HepG2 (cell line): Measurements from ENCODE around the gene MPP3. TPM values are rescaled to one million over a fixed set of nuclear protein-coding genes. Genes with fewer than 3 reads are reported as not detected.

Source experiments
- CBFB ChIP-seq: sonication (generic); formaldehyde crosslinking; IDR thresholded peaks from 2 replicates; pipeline ENCODE4 v1.4.0; 2020; ENCODE audit warnings: missing genetic modification reagents
- CENPX ChIP-seq: sonication (generic); formaldehyde crosslinking; IDR thresholded peaks from 2 replicates; pipeline ENCODE4 v1.9.0; 2021; ENCODE audit warnings: mild to moderate bottlenecking, missing genetic modification reagents, moderate library complexity
- FOSL1 ChIP-seq: sonication (generic); formaldehyde crosslinking; IDR thresholded peaks from 2 replicates; pipeline ENCODE4 v1.9.0; 2021; ENCODE audit warnings: missing genetic modification reagents, borderline replicate concordance
- FOXC1 ChIP-seq: sonication (generic); formaldehyde crosslinking; IDR thresholded peaks from 2 replicates; pipeline ENCODE4 v1.8.0; 2022; ENCODE audit warnings: mild to moderate bottlenecking, missing genetic modification reagents, borderline replicate concordance
- FOXM1 ChIP-seq: sonication (generic); formaldehyde crosslinking; IDR thresholded peaks from 2 replicates; pipeline ENCODE4 v1.5.0; 2020; ENCODE audit warnings: missing genetic modification reagents
- HNF1B ChIP-seq: sonication (generic); formaldehyde crosslinking; IDR thresholded peaks from 2 replicates; pipeline ENCODE4 v1.5.1; 2020; ENCODE audit warnings: mild to moderate bottlenecking, moderate library complexity, missing genetic modification reagents
- HNF4G ChIP-seq, 2 experiments: sonication (generic) in 1 of 2; formaldehyde crosslinking in 1 of 2; IDR thresholded peaks; 2 replicates each; pipeline versions ENCODE4 v1.4.0 to v1.6.1; 2011 to 2020; ENCODE audit warnings: borderline replicate concordance in 2 of 2, low read depth in 2 of 2, mild to moderate bottlenecking in 2 of 2, low read length in 1 of 2, missing genetic modification reagents in 1 of 2, moderate library complexity in 1 of 2
- NR2F2 ChIP-seq: IDR thresholded peaks from 2 replicates; pipeline ENCODE4 v1.6.1; 2012; ENCODE audit warnings: low read depth, inconsistent platforms, borderline replicate concordance
- PCBP1 ChIP-seq: fragments of 200-400 bp; formaldehyde crosslinking; IDR thresholded peaks from 2 replicates; pipeline ENCODE4 v1.6.1; 2017; ENCODE audit warnings: mild to moderate bottlenecking, low read depth, low read length, borderline replicate concordance
- RFX5 ChIP-seq: IDR thresholded peaks from 2 replicates; pipeline ENCODE4 v1.6.1; 2011; ENCODE audit warnings: low read depth, low read length, improper control_type of control experiment
- SMARCC2 ChIP-seq: fragments of 450-650 bp; IDR thresholded peaks from 2 replicates; pipeline ENCODE4 v1.6.1; 2017; ENCODE audit warnings: antibody characterized with exemption, mild to moderate bottlenecking
- ZMYM4 ChIP-seq: sonication (generic); formaldehyde crosslinking; IDR thresholded peaks from 2 replicates; pipeline ENCODE4 v1.8.1; 2023; ENCODE audit warnings: mild to moderate bottlenecking, missing genetic modification reagents
- ZNF619 ChIP-seq: sonication (generic); formaldehyde crosslinking; IDR thresholded peaks from 2 replicates; pipeline ENCODE4 v1.4.0; 2020; ENCODE audit warnings: mild to moderate bottlenecking, missing genetic modification reagents
- polyA plus RNA-seq, 8 experiments: library from polyadenylated mRNA; depleted of rRNA in 3 of 8; stranded (reverse) in 7 of 8; unstranded in 1 of 8; fragments of >200 nt; fragmentation: Illumina TruSeq in 4 of 8; extraction: Trizol in 4 of 8; gene quantifications; 2 replicates each; pipeline versions ENCODE4 v1.2.1 to v1.2.3, GENCODE V29; 2011 to 2016; ENCODE audit warnings: low read depth in 4 of 8, missing spikeins in 1 of 8, mixed read lengths in 1 of 8; ENCODE audit not compliant: insufficient read depth in 1 of 8
- total RNA-seq, 5 experiments: library from RNA; depleted of rRNA; stranded (reverse); fragments of >200 nt; fragmentation: Illumina TruSeq; extraction: Trizol; gene quantifications; 2 replicates each; pipeline ENCODE4 v1.2.3, GENCODE V29; 2016; ENCODE audit warnings: low read depth in 1 of 5
- TF ChIP-seq, protein P1 (sequence below): sonication (generic); formaldehyde crosslinking; IDR thresholded peaks from 2 replicates; pipeline ENCODE4 v1.4.0; 2020; ENCODE audit warnings: missing genetic modification reagents
- TF ChIP-seq, protein P2 (sequence below): sonication (generic); formaldehyde crosslinking; IDR thresholded peaks from 2 replicates; pipeline ENCODE4 v1.4.0; 2020; ENCODE audit warnings: missing genetic modification reagents
- TF ChIP-seq, protein P3 (sequence below): sonication (generic); formaldehyde crosslinking; IDR thresholded peaks from 2 replicates; pipeline ENCODE4 v1.5.0; 2020; ENCODE audit warnings: mild to moderate bottlenecking, missing genetic modification reagents
- TF ChIP-seq, protein P4 (sequence below): sonication (generic); formaldehyde crosslinking; IDR thresholded peaks from 2 replicates; pipeline ENCODE4 v1.4.0; 2020; ENCODE audit warnings: missing genetic modification reagents, low read depth, mild to moderate bottlenecking, borderline replicate concordance

The MPP3 gene
- total and polyA plus RNA-seq, 2 of the 13 experiments (the other 11 are each of a cell fraction or from before 2014, with no cell fraction given) = 0.91 to 1.8 TPM

DNA sequence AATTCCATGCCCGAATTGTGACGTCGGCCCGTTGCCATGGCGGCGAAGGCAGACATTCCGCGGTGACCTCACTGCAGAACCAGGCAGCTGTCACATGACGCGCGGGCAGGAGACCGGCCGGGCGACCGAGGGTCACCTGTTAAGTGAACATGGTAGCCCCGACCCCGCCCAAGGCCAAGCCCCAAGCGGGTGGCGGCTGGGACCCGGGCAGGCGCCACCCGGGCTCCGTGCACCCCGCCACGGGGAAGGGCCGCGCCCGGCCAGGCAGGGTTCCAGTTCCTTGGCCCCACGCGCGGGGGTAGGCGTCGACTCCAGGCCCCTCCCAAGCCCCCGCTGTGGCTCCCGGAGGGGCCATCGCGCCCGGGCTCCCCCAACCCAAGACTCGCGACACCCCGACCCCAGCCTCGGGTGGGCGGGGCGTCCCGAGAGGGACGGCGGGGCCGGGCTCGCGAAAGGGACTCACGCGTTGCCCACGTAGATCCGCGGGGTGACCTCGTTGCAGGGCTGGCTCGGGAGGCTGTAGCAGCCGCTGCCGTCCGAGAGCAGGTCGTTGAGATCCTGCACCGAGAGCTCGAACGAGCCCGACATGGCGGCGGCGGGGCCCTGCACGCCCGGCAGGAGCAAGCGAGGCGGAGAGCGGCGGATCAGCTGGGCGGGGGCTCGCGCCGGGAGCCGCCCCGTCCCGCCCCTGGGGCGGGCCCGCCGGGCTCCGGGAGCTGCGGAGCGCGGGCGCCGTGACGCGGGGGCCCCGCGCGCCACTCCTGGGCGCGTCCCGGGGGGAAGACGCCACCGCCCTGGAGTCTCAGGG is 54.4 kb downstream of the MPP3 start, which contains the start of gene DUSP3 (continued):
- TF ChIP-seq, protein P1, sequence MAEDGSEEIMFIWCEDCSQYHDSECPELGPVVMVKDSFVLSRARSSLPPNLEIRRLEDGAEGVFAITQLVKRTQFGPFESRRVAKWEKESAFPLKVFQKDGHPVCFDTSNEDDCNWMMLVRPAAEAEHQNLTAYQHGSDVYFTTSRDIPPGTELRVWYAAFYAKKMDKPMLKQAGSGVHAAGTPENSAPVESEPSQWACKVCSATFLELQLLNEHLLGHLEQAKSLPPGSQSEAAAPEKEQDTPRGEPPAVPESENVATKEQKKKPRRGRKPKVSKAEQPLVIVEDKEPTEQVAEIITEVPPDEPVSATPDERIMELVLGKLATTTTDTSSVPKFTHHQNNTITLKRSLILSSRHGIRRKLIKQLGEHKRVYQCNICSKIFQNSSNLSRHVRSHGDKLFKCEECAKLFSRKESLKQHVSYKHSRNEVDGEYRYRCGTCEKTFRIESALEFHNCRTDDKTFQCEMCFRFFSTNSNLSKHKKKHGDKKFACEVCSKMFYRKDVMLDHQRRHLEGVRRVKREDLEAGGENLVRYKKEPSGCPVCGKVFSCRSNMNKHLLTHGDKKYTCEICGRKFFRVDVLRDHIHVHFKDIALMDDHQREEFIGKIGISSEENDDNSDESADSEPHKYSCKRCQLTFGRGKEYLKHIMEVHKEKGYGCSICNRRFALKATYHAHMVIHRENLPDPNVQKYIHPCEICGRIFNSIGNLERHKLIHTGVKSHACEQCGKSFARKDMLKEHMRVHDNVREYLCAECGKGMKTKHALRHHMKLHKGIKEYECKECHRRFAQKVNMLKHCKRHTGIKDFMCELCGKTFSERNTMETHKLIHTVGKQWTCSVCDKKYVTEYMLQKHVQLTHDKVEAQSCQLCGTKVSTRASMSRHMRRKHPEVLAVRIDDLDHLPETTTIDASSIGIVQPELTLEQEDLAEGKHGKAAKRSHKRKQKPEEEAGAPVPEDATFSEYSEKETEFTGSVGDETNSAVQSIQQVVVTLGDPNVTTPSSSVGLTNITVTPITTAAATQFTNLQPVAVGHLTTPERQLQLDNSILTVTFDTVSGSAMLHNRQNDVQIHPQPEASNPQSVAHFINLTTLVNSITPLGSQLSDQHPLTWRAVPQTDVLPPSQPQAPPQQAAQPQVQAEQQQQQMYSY (CRISPR knock-in tag) = no peak
- TF ChIP-seq FOXM1 (0 out of 2 replicates have a peak, but pooled peaks have one; percentile 53), SMARCC2 (no peak), FOXC1 (CRISPR knock-in tag) (peak; percentile 59), ZMYM4 (CRISPR knock-in tag) (peak; percentile 62), RFX5 (peak; percentile 95), NR2F2 (no peak), ZNF619 (CRISPR knock-in tag) (peak; percentile 94), HNF1B (CRISPR knock-in tag) (peak; percentile 78; the same call in 1 of the 2 replicates), PCBP1 (0 out of 2 replicates have a peak, but pooled peaks have one; percentile 15), HNF4G (IDR thresholded peaks at IDR 0.05; ENCODE audit: borderline replicate concordance, low read depth, low read length) (peak; percentile 26; the same call in 1 of the 2 replicates), HNF4G (CRISPR knock-in tag; IDR thresholded peaks at IDR 0.05; ENCODE audit: borderline replicate concordance, low read depth) (peak; percentile 68; the same call in 1 of the 2 replicates), FOSL1 (CRISPR knock-in tag) (peak; percentile 39; the same call in 1 of the 2 replicates), CENPX (CRISPR knock-in tag) (no peak), CBFB (CRISPR knock-in tag) (no peak; the same call in 1 of the 2 replicates)
- TF ChIP-seq, protein P2, sequence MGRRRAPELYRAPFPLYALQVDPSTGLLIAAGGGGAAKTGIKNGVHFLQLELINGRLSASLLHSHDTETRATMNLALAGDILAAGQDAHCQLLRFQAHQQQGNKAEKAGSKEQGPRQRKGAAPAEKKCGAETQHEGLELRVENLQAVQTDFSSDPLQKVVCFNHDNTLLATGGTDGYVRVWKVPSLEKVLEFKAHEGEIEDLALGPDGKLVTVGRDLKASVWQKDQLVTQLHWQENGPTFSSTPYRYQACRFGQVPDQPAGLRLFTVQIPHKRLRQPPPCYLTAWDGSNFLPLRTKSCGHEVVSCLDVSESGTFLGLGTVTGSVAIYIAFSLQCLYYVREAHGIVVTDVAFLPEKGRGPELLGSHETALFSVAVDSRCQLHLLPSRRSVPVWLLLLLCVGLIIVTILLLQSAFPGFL (CRISPR knock-in tag) = 0 out of 2 replicates have a peak, but pooled peaks have one; percentile 69
- TF ChIP-seq, protein P3, sequence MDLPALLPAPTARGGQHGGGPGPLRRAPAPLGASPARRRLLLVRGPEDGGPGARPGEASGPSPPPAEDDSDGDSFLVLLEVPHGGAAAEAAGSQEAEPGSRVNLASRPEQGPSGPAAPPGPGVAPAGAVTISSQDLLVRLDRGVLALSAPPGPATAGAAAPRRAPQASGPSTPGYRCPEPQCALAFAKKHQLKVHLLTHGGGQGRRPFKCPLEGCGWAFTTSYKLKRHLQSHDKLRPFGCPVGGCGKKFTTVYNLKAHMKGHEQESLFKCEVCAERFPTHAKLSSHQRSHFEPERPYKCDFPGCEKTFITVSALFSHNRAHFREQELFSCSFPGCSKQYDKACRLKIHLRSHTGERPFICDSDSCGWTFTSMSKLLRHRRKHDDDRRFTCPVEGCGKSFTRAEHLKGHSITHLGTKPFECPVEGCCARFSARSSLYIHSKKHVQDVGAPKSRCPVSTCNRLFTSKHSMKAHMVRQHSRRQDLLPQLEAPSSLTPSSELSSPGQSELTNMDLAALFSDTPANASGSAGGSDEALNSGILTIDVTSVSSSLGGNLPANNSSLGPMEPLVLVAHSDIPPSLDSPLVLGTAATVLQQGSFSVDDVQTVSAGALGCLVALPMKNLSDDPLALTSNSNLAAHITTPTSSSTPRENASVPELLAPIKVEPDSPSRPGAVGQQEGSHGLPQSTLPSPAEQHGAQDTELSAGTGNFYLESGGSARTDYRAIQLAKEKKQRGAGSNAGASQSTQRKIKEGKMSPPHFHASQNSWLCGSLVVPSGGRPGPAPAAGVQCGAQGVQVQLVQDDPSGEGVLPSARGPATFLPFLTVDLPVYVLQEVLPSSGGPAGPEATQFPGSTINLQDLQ (CRISPR knock-in tag) = peak; percentile 85; the same call in 1 of the 2 replicates
- TF ChIP-seq, protein P4, sequence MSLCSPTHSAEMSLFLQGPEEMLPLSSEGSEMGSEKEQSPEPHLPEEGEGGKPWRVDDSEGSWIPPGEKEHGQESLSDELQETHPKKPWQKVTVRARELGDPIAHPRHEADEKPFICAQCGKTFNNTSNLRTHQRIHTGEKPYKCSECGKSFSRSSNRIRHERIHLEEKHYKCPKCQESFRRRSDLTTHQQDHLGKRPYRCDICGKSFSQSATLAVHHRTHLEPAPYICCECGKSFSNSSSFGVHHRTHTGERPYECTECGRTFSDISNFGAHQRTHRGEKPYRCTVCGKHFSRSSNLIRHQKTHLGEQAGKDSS (CRISPR knock-in tag) = peak; percentile 76
